ENCODE results near the gene CSNK2B. TPM values are rescaled to one million over a fixed set of nuclear protein-coding genes. Genes with fewer than 3 reads are reported as not detected.

Gene CSNK2B
- total RNA-seq, 3 donors from 2014 or later (not counting 1 experiment from before 2014, with no cell fraction given), result 140 to 157 (median 141) TPM

DNA sequence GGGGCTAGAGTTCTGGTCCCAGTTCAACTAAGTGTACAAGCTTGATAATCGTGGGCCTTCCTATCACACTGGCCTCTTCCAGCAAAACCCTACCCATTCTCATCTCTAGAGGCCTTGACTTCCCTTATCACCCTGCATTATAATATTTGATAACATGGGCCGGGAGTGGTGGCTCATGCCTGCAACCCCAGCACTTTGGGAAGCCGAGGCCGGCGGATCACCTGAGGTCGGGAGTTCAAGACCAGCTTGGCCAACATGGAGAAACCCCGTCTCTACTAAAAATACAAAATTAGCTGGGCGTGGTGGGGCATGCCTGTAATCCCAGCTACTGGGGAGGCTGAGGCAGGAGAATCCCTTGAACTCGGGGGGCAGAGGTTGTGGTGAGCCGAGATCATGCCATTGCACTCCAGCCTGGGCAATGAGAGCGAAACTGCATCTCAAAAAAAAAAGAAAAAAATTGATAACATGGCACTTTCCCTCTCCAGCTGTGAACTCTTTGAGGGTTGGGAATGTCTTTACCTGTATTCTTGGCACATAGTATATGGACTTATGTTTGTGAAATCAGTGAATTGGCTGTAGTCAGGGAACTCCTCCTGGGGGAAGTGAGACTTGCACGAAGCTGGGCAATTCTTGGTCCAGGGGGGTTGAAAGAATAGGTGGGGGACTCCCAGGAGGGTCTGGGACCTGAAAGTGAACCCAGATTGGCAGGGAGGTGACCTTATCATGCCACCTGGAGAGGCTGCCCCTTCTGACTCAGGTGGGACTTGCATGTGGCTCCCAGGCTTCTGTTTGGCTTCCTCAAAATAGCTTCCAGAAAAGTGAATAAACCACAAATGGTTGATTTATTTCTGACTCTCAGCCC is 4.4 kb upstream of the CSNK2B start:
- ATAC-seq (no peak), DNase-seq (no peak)
- Histone ChIP-seq H3K36me3 (ENCODE audit: control insufficient read depth, insufficient read depth, low read length) (peaks cover 21% of the 10 kb centered on the region), H3K4me1 (ENCODE audit: control insufficient read depth, insufficient read depth, low read length) (peaks cover 72% of the 10 kb centered on the region), H3K27me3 (ENCODE audit: control insufficient read depth, insufficient read depth, low read length) (no peaks in the 10 kb centered on the region), H3K4me3 (ENCODE audit: low read length) (peak overlapping the region; percentile 88), H3K9me3 (ENCODE audit: control insufficient read depth, insufficient read depth, low read length) (no peaks in the 10 kb centered on the region), H3K27ac (ENCODE audit: low read length) (peak overlapping the region; percentile 69)
- 96% methylated on average over 12 of the region's 12 CpGs for WGBS (ENCODE audit: insufficient coverage)
- Mint-ChIP-seq H3K27me3 (ENCODE audit: low read depth in 2 of 2) (no peaks in the 10 kb centered on the region), H3K9me3 (no peaks in the 10 kb centered on the region), H3K4me1 (peaks cover 58 to 75% of the 10 kb centered on the region in 2 donors), H3K4me3 (peak overlapping the region; percentile 90), H3K36me3 (no peaks in the 10 kb centered on the region), H3K27ac (peak overlapping the region; percentile 83 to 89)
- TF ChIP-seq, protein P1, sequence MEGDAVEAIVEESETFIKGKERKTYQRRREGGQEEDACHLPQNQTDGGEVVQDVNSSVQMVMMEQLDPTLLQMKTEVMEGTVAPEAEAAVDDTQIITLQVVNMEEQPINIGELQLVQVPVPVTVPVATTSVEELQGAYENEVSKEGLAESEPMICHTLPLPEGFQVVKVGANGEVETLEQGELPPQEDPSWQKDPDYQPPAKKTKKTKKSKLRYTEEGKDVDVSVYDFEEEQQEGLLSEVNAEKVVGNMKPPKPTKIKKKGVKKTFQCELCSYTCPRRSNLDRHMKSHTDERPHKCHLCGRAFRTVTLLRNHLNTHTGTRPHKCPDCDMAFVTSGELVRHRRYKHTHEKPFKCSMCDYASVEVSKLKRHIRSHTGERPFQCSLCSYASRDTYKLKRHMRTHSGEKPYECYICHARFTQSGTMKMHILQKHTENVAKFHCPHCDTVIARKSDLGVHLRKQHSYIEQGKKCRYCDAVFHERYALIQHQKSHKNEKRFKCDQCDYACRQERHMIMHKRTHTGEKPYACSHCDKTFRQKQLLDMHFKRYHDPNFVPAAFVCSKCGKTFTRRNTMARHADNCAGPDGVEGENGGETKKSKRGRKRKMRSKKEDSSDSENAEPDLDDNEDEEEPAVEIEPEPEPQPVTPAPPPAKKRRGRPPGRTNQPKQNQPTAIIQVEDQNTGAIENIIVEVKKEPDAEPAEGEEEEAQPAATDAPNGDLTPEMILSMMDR (IDR thresholded peaks at IDR 0.05), result no peak
- intact Hi-C loops (cut with micrococcal nuclease), result loop anchor here (5.0 to 10.0 kb wide), 2 partner anchors 104 to 513 kb away; partner anchors contain the start of genes AGPAT1 and RNF5

DNA sequence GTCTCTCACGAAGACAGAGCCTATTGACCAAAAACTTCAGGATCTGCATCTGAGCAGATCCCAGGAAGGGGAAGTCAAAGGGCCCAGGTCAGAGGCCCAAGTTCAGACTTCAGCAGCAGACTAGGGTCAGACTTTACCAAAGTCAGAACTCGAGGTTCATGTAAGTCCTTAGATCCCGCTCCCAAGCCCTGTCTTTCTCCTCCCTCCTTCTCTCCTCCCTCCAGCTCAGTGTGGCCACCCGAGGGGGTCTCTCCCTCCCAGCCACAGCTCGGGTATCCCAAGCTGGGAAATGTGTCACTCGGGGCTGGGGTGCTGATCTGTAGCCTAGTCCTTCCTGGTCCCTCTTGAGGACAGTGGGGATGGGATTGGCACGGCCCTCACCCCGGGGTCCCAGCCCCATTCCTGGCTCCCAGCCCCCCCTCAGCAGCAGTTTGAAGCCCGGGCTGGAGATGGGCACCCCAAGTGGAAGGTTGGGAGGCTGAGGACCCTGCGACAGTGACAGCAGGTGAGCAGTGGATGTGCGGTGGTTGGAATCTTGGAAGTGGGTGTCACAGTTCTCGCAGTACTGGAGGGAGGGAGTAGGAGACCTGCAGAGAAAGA is 3.7 kb upstream of the CSNK2B start:
- Mint-ChIP-seq H3K27ac (peak overlapping the region in 1 of 2 donors; percentile 89), H3K4me3 (peak overlapping the region; percentile 53), H3K9me3 (no peaks in the 10 kb centered on the region), H3K36me3 (no peaks in the 10 kb centered on the region), H3K4me1 (peaks cover 62 to 78% of the 10 kb centered on the region in 2 donors), H3K27me3 (ENCODE audit: low read depth in 2 of 2) (no peaks in the 10 kb centered on the region)
- Histone ChIP-seq H3K27ac (ENCODE audit: low read length) (no peak overlapping the region), H3K9me3 (ENCODE audit: control insufficient read depth, insufficient read depth, low read length) (no peaks in the 10 kb centered on the region), H3K36me3 (ENCODE audit: control insufficient read depth, insufficient read depth, low read length) (peaks cover 23% of the 10 kb centered on the region), H3K4me1 (ENCODE audit: control insufficient read depth, insufficient read depth, low read length) (peaks cover 76% of the 10 kb centered on the region), H3K27me3 (ENCODE audit: control insufficient read depth, insufficient read depth, low read length) (no peaks in the 10 kb centered on the region), H3K4me3 (ENCODE audit: low read length) (no peak overlapping the region)
- TF ChIP-seq, protein P1 (IDR thresholded peaks at IDR 0.05), result no peak
- ATAC-seq, result no peak
- DNase-seq, result no peak
- intact Hi-C loops (cut with micrococcal nuclease), result loop anchor here (5.0 to 10.0 kb wide), 2 partner anchors 105 to 513 kb away; partner anchors contain the start of genes AGPAT1 and RNF5
- WGBS (ENCODE audit: insufficient coverage), result 96% methylated on average over 12 of the region's 12 CpGs

DNA sequence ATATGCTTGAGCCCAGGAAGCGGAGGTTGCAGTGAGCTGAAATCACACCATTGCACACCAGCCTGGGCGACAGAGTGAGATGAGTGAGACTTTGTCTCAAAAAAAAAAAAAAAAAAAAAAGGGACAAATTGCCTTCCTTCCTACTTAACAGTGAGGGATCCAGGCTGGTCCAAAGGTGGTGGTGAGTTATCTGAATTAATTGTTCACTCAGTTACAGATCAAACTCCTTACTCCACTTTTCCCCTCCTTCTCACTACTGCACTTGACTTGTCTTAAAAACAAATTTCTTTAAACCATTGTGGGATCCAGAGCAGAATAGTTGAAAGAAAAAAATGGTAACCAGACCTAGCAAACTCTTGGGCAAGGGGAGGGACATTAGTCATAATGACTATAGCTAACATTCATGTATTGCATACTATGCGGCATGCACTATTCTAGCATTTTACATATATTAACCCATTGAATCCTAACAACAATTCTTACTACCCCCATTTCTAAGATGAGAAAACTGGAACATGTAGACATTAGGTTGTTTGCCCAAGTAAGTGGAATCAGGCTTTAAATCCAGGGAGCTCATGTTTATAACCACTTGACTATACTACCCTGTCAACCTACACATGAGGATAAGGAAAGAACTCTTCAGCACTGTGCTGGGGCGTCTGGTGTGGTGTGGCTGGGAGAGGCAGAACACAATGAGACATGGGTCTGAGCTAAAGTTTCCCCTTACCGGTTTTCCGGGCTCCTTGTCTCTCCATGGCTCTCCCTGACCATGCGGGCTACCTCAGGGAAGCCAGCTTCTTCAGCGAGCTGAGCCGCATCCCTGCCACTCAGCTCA is 2.5 kb upstream of the CSNK2B start:
- Histone ChIP-seq H3K36me3 (ENCODE audit: control insufficient read depth, insufficient read depth, low read length) (peaks cover 28% of the 10 kb centered on the region), H3K27ac (ENCODE audit: low read length) (peak overlapping the region; percentile 92), H3K27me3 (ENCODE audit: control insufficient read depth, insufficient read depth, low read length) (no peaks in the 10 kb centered on the region), H3K4me3 (ENCODE audit: low read length) (no peak overlapping the region), H3K9me3 (ENCODE audit: control insufficient read depth, insufficient read depth, low read length) (no peaks in the 10 kb centered on the region), H3K4me1 (ENCODE audit: control insufficient read depth, insufficient read depth, low read length) (peaks cover 65% of the 10 kb centered on the region)
- Mint-ChIP-seq H3K9me3 (no peaks in the 10 kb centered on the region), H3K4me3 (peak overlapping the region; percentile 96), H3K4me1 (peaks cover 53 to 75% of the 10 kb centered on the region in 2 donors), H3K27ac (peak overlapping the region; percentile 97 to 100), H3K27me3 (ENCODE audit: low read depth in 2 of 2) (no peaks in the 10 kb centered on the region), H3K36me3 (no peaks in the 10 kb centered on the region)
- no peak for DNase-seq
- intact Hi-C loops (cut with micrococcal nuclease), result loop anchor here (5.0 to 10.0 kb wide), 2 partner anchors 106 to 511 kb away; partner anchors contain the start of genes AGPAT1 and RNF5
- WGBS (ENCODE audit: insufficient coverage), result 89% methylated on average over 8 of the region's 9 CpGs
- ATAC-seq, result no peak
- TF ChIP-seq, protein P1 (IDR thresholded peaks at IDR 0.05), result no peak

Measured in natural killer cell (primary cell).